ENCODE data around the gene BMP5.

The BMP5 gene

DNA sequence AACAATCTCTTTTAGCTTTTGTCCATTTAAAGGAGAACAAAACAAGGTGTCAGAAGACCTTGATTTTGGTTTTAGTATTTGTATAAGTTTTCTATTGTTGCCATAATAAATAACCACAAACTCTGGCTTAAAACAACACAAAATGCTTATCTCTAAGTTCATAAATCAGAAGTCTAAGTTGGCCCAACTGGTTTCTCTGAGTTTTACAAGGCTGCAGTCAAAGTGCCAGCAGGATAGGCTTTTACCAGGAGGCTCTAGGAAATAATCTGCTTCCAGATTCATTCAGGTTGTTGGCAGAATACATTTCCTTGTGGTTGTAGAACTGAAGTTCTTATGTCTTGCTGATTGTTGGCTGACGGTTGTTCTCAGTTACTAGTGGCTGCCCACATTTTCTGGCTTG is 149.2 kb downstream of the BMP5 start:
- no peak overlapping the region for H2AK5ac ChIP-seq (ENCODE audit: low read length)
- H3K79me2 ChIP-seq (ENCODE audit: control insufficient read depth, insufficient read depth, low read length), result no peaks in the 10 kb centered on the region
- H3K27ac ChIP-seq (ENCODE audit: low read depth, low read length), result no peak overlapping the region
- no peak overlapping the region for H3K4me3 ChIP-seq (ENCODE audit: low read length)
- no peaks in the 10 kb centered on the region for H3K4me1 ChIP-seq (ENCODE audit: control insufficient read depth, low read depth, low read length)
- H3K23ac ChIP-seq (ENCODE audit: low read length), result no peak overlapping the region
- no peak overlapping the region for H3K4ac ChIP-seq (ENCODE audit: low read depth, low read length)
- H3K79me1 ChIP-seq (ENCODE audit: low read length), result no peaks in the 10 kb centered on the region
- no peak overlapping the region for H2BK5ac ChIP-seq (ENCODE audit: low read length)
- no peak overlapping the region for H3K56ac ChIP-seq (ENCODE audit: low read length)
- no peak overlapping the region for H3K9ac ChIP-seq (ENCODE audit: low read length)
- H2BK120ac ChIP-seq (ENCODE audit: low read depth, low read length), result no peak overlapping the region
- H3K36me3 ChIP-seq (ENCODE audit: control insufficient read depth, insufficient read depth, low read length), result no peaks in the 10 kb centered on the region
- no peak for DNase-seq
- no peak overlapping the region for H4K5ac ChIP-seq (ENCODE audit: low read length)
- no CpG with 5 or more reads among the region's 1 CpG for WGBS (ENCODE audit: extremely low coverage, insufficient coverage, low lambda C conversion rate)
- H3K18ac ChIP-seq (ENCODE audit: low read length), result no peak overlapping the region
- H2BK15ac ChIP-seq (replicated peaks; ENCODE audit: low read depth), result no peak overlapping the region
- H3K27me3 ChIP-seq (ENCODE audit: insufficient read depth, low read length, poor library complexity), result no peaks in the 10 kb centered on the region
- H4K8ac ChIP-seq (ENCODE audit: low read depth, low read length), result no peak overlapping the region
- H3K4me2 ChIP-seq (ENCODE audit: low read length), result no peak overlapping the region

- no peak overlapping the region for H3K56ac ChIP-seq (ENCODE audit: low read length)
- H3K27me3 ChIP-seq (ENCODE audit: insufficient read depth, low read length, poor library complexity), result no peaks in the 10 kb centered on the region
- no peak for DNase-seq
- H4K5ac ChIP-seq (ENCODE audit: low read length), result no peak overlapping the region
- H4K8ac ChIP-seq (ENCODE audit: low read depth, low read length), result no peak overlapping the region
- H3K4ac ChIP-seq (ENCODE audit: low read depth, low read length), result no peak overlapping the region
- H3K27ac ChIP-seq (ENCODE audit: low read depth, low read length), result no peak overlapping the region
- no peaks in the 10 kb centered on the region for H3K4me1 ChIP-seq (ENCODE audit: control insufficient read depth, low read depth, low read length)
- H3K23ac ChIP-seq (ENCODE audit: low read length), result no peak overlapping the region
- H3K4me2 ChIP-seq (ENCODE audit: low read length), result no peak overlapping the region
- H2BK15ac ChIP-seq (replicated peaks; ENCODE audit: low read depth), result no peak overlapping the region
- H2BK120ac ChIP-seq (ENCODE audit: low read depth, low read length), result no peak overlapping the region
- H2BK5ac ChIP-seq (ENCODE audit: low read length), result no peak overlapping the region
- H3K79me1 ChIP-seq (ENCODE audit: low read length), result no peaks in the 10 kb centered on the region
- H3K36me3 ChIP-seq (ENCODE audit: control insufficient read depth, insufficient read depth, low read length), result no peaks in the 10 kb centered on the region
- H3K9ac ChIP-seq (ENCODE audit: low read length), result no peak overlapping the region
- no CpG with 5 or more reads among the region's 4 CpGs for WGBS (ENCODE audit: extremely low coverage, insufficient coverage, low lambda C conversion rate)
- H3K79me2 ChIP-seq (ENCODE audit: control insufficient read depth, insufficient read depth, low read length), result no peaks in the 10 kb centered on the region
- no peak overlapping the region for H3K18ac ChIP-seq (ENCODE audit: low read length)
- H2AK5ac ChIP-seq (ENCODE audit: low read length), result no peak overlapping the region
- no peak overlapping the region for H3K4me3 ChIP-seq (ENCODE audit: low read length)
Observed at GRCh38 chr6:55714831-55715230, 160.6 kb downstream of the BMP5 start.

GRCh38 chr6:55713436-55713835 is 162.0 kb downstream of the BMP5 start:
- Histone ChIP-seq H3K4me2 (ENCODE audit: low read length) (no peak overlapping the region), H2AK5ac (ENCODE audit: low read length) (no peak overlapping the region), H3K23ac (ENCODE audit: low read length) (no peak overlapping the region), H4K8ac (ENCODE audit: low read depth, low read length) (no peak overlapping the region), H3K79me1 (ENCODE audit: low read length) (no peaks in the 10 kb centered on the region), H3K18ac (ENCODE audit: low read length) (no peak overlapping the region), H3K36me3 (ENCODE audit: control insufficient read depth, insufficient read depth, low read length) (no peaks in the 10 kb centered on the region), H3K27me3 (ENCODE audit: insufficient read depth, low read length, poor library complexity) (no peaks in the 10 kb centered on the region), H3K4ac (ENCODE audit: low read depth, low read length) (no peak overlapping the region), H3K79me2 (ENCODE audit: control insufficient read depth, insufficient read depth, low read length) (no peaks in the 10 kb centered on the region), H2BK120ac (ENCODE audit: low read depth, low read length) (no peak overlapping the region), H3K4me1 (ENCODE audit: control insufficient read depth, low read depth, low read length) (no peaks in the 10 kb centered on the region), H3K4me3 (ENCODE audit: low read length) (no peak overlapping the region), H2BK15ac (replicated peaks; ENCODE audit: low read depth) (no peak overlapping the region), H3K9ac (ENCODE audit: low read length) (no peak overlapping the region), H2BK5ac (ENCODE audit: low read length) (no peak overlapping the region), H4K5ac (ENCODE audit: low read length) (no peak overlapping the region), H3K27ac (ENCODE audit: low read depth, low read length) (no peak overlapping the region), H3K56ac (ENCODE audit: low read length) (no peak overlapping the region)
- DNase-seq, result no peak
- WGBS (ENCODE audit: extremely low coverage, insufficient coverage, low lambda C conversion rate), result no CpG with 5 or more reads among the region's 3 CpGs

GRCh38 chr6:55708711-55709110 is 166.7 kb downstream of the BMP5 start:
- no peak overlapping the region for H3K18ac ChIP-seq (ENCODE audit: low read length)
- no peaks in the 10 kb centered on the region for H3K36me3 ChIP-seq (ENCODE audit: control insufficient read depth, insufficient read depth, low read length)
- WGBS (ENCODE audit: extremely low coverage, insufficient coverage, low lambda C conversion rate), result no CpG with 5 or more reads among the region's 1 CpG
- H3K27me3 ChIP-seq (ENCODE audit: insufficient read depth, low read length, poor library complexity), result no peaks in the 10 kb centered on the region
- H3K4me3 ChIP-seq (ENCODE audit: low read length), result no peak overlapping the region
- H3K79me1 ChIP-seq (ENCODE audit: low read length), result no peaks in the 10 kb centered on the region
- H4K8ac ChIP-seq (ENCODE audit: low read depth, low read length), result no peak overlapping the region
- H2AK5ac ChIP-seq (ENCODE audit: low read length), result no peak overlapping the region
- no peak overlapping the region for H3K9ac ChIP-seq (ENCODE audit: low read length)
- DNase-seq, result no peak
- no peaks in the 10 kb centered on the region for H3K79me2 ChIP-seq (ENCODE audit: control insufficient read depth, insufficient read depth, low read length)
- H2BK120ac ChIP-seq (ENCODE audit: low read depth, low read length), result no peak overlapping the region
- H2BK15ac ChIP-seq (replicated peaks; ENCODE audit: low read depth), result no peak overlapping the region
- no peak overlapping the region for H3K4me2 ChIP-seq (ENCODE audit: low read length)
- no peak overlapping the region for H3K23ac ChIP-seq (ENCODE audit: low read length)
- H3K4ac ChIP-seq (ENCODE audit: low read depth, low read length), result no peak overlapping the region
- no peak overlapping the region for H3K27ac ChIP-seq (ENCODE audit: low read depth, low read length)
- H2BK5ac ChIP-seq (ENCODE audit: low read length), result no peak overlapping the region
- H4K5ac ChIP-seq (ENCODE audit: low read length), result no peak overlapping the region
- no peaks in the 10 kb centered on the region for H3K4me1 ChIP-seq (ENCODE audit: control insufficient read depth, low read depth, low read length)
- H3K56ac ChIP-seq (ENCODE audit: low read length), result no peak overlapping the region

DNA sequence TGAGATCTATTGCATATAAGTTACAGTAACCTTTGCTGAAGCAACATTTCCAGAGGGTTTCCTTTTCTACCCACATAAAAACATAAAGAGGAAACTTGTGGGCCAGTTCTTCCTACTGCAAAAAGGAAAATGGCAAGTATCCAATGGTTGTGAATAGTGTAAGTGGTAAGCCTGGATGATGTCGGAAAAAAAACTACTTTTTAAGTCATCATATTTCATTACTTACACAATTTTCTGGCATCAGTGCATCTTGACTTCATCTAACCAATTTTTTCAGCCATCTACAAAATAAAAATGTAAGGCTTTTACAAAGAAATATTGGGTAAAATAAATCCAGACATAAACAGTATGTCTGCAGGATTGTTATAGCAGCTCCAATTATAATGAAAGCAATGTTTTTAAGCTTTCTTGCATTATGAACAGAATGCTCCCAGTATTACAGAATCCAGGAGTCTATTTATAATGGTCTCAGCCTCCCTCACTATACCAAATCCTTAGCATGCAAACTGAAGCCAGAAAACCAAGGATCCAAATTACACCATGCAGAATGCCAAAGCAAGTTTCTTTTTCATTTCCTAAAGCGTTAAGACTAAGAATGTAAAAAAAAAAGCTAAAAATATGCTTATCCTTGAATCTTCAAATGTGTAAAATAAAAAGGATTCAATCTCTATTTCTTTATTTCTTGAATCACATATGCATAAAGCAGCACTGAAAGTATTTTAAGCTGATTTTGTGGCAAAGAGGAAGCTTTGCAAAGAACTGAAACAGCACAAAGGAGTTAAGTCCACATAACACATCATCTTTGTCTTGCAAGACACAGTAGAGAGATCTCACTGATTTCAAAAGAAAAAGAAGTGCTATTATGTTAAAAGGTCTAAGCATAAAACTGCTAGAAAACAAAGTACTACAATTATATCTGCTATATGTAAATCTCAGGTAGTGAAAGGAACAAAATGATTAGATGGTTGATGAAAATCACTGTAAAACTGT is 169.6 kb downstream of the BMP5 start:
- Histone ChIP-seq H3K79me1 (ENCODE audit: low read length) (no peaks in the 10 kb centered on the region), H4K5ac (ENCODE audit: low read length) (no peak overlapping the region), H3K9ac (ENCODE audit: low read length) (no peak overlapping the region), H2AK5ac (ENCODE audit: low read length) (no peak overlapping the region), H3K56ac (ENCODE audit: low read length) (no peak overlapping the region), H3K4ac (ENCODE audit: low read depth, low read length) (no peak overlapping the region), H2BK120ac (ENCODE audit: low read depth, low read length) (no peak overlapping the region), H3K18ac (ENCODE audit: low read length) (no peak overlapping the region), H3K79me2 (ENCODE audit: control insufficient read depth, insufficient read depth, low read length) (no peaks in the 10 kb centered on the region), H2BK15ac (replicated peaks; ENCODE audit: low read depth) (no peak overlapping the region), H3K23ac (ENCODE audit: low read length) (no peak overlapping the region), H3K4me2 (ENCODE audit: low read length) (no peak overlapping the region), H3K27me3 (ENCODE audit: insufficient read depth, low read length, poor library complexity) (no peaks in the 10 kb centered on the region), H3K36me3 (ENCODE audit: control insufficient read depth, insufficient read depth, low read length) (no peaks in the 10 kb centered on the region), H4K8ac (ENCODE audit: low read depth, low read length) (no peak overlapping the region), H3K4me3 (ENCODE audit: low read length) (no peak overlapping the region), H3K27ac (ENCODE audit: low read depth, low read length) (no peak overlapping the region), H2BK5ac (ENCODE audit: low read length) (no peak overlapping the region), H3K4me1 (ENCODE audit: control insufficient read depth, low read depth, low read length) (no peaks in the 10 kb centered on the region)
- WGBS (ENCODE audit: extremely low coverage, insufficient coverage, low lambda C conversion rate), result no CpG with 5 or more reads among the region's 2 CpGs
- DNase-seq, result no peak
